Gastrocnemius medialis (tissue), 4 donors: ENCODE measurements around the gene GCGR.

ENCODE experiments used
- POLR2A ChIP-seq, 2 donors: fragments of 450-650 bp; IDR thresholded peaks; one replicate each; pipeline ENCODE4 v1.6.1; 2017; ENCODE audit warnings: antibody characterized with exemption in 2 of 2, mild to moderate bottlenecking in 2 of 2, moderate library complexity in 2 of 2
- TF ChIP-seq, protein P1 (sequence below), 5 experiments: fragments of 450-650 bp in 3 of 5; fragments of 200-600 bp in 2 of 5; sonication (generic) in 2 of 5; IDR thresholded peaks in 4 of 5; conservative IDR thresholded peaks in 1 of 5; 1 replicate in 4 of 5; 2 replicates in 1 of 5; pipeline ENCODE4 v1.5.1; 2016 to 2019; ENCODE audit warnings: antibody characterized with exemption in 5 of 5, mild to moderate bottlenecking in 3 of 5, moderate library complexity in 3 of 5

DNA sequence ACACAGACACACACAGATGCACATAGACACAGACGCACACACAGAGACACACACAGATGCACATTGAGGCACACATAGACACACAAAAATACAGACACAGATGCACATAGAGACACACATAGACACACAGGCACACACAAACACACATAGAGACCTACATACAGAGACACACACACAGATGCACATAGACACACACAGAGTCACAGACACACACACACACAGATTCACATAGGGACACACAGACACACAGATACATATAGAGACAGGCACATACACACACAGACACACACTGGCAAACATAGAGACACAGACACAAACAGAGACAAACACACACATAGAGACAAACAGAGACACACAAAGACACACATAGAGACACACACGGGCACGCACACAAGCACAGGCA is 9.9 kb upstream of the GCGR start:
- TF ChIP-seq, protein P1, sequence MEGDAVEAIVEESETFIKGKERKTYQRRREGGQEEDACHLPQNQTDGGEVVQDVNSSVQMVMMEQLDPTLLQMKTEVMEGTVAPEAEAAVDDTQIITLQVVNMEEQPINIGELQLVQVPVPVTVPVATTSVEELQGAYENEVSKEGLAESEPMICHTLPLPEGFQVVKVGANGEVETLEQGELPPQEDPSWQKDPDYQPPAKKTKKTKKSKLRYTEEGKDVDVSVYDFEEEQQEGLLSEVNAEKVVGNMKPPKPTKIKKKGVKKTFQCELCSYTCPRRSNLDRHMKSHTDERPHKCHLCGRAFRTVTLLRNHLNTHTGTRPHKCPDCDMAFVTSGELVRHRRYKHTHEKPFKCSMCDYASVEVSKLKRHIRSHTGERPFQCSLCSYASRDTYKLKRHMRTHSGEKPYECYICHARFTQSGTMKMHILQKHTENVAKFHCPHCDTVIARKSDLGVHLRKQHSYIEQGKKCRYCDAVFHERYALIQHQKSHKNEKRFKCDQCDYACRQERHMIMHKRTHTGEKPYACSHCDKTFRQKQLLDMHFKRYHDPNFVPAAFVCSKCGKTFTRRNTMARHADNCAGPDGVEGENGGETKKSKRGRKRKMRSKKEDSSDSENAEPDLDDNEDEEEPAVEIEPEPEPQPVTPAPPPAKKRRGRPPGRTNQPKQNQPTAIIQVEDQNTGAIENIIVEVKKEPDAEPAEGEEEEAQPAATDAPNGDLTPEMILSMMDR (IDR thresholded peaks at IDR 0.05 in 4 of 5, conservative IDR thresholded peaks at IDR 0.05 in 1 of 5), result no peak
- TF ChIP-seq POLR2A (IDR thresholded peaks at IDR 0.05), result no peak
